ENCODE data around the gene FGR. TPM values are rescaled to one million over a fixed set of nuclear protein-coding genes. Genes with fewer than 3 reads are reported as not detected.

Gene FGR
- total and polyA plus RNA-seq, 2 donors (not counting 1 experiment from before 2014, with no cell fraction given) = 57.0 to 295 TPM

DNA sequence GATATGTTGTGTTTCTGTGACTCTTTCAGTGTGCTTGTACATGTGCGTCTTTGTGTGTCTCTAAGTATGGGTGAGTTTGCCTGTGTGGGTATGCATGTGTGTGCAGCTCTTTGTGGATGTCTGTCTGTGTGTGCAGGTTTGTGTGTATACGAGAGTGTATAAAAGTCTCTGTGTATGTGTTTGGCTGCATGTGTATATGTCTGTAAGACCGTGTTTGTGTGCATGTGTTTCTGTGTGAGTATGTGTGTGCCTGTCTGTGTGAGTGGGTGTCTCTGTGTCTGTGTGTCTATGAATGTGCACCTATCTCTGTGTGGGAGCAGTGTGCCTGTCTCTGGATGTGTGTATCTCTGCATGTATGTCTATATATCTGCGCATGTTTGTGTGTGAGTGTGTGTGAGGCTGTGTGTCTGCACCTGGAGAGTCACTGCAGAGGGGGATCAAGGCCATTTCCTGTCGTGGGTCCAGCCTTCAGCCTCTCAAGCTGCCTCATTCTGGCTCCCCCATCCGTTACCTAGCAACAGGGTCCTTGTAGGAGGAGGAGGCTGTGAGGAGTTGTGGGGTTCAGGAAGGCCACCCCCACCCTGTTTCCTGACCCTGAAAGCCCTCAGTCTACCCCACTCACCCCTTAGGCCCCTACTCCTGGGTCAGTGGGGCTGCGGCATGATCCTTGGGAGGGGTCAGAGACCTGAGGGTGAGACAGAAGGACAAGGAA is 10.4 kb downstream of the FGR start:
- ChIA-PET CTCF (interaction anchor here (0.6 to 2.5 kb wide), 12 partner anchors 8 to 230 kb away, joined by 3 to 22 read pairs (median 6); partner anchors contain the start of gene FGR), POLR2A (interaction anchor here (0.5 to 2.0 kb wide), 8 partner anchors 10 to 470 kb away, joined by 3 to 16 read pairs (median 4); partner anchors contain the start of genes FGR, IFI6 and SLC9A1)
- Mint-ChIP-seq H3K9me3 (ENCODE audit: insufficient read depth) (no peaks in the 10 kb centered on the region), H3K4me1 (peaks cover 41% of the 10 kb centered on the region), H3K27me3 (no peaks in the 10 kb centered on the region), H3K4me3 (no peak overlapping the region), H3K27ac (no peak overlapping the region)
- ATAC-seq (ENCODE audit: low read depth) (no peak), DNase-seq (no peak)
- Histone ChIP-seq H3K79me2 (ENCODE audit: control insufficient read depth, insufficient read depth, low read length) (peaks cover 37% of the 10 kb centered on the region), H3K27ac (ENCODE audit: low read length in 2 of 2) (peak overlapping the region; percentile 87 to 88), H4K20me1 (ENCODE audit: control insufficient read depth, insufficient read depth, low read length, poor library complexity, severe bottlenecking) (peaks cover 14% of the 10 kb centered on the region), H3K4me1 (ENCODE audit: control insufficient read depth in 2 of 2, insufficient read depth in 2 of 2, low read length in 2 of 2) (peaks cover 74 to 91% of the 10 kb centered on the region in 2 donors), H3K36me3 (replicated peaks in 1 of 2; ENCODE audit: control extremely low read depth in 1 of 2, control insufficient read depth in 1 of 2, extremely low read depth in 1 of 2, insufficient read depth in 2 of 2, low read length in 1 of 2) (peaks cover 5 to 44% of the 10 kb centered on the region in 2 experiments), H3K4me3 (ENCODE audit: control extremely low read depth in 1 of 5, extremely low read depth in 1 of 5, insufficient read depth in 1 of 5, low read depth in 2 of 5, low read length in 4 of 5) (peak overlapping the region; percentile 56 to 66 (median 63)), H3K9ac (ENCODE audit: low read length) (peak overlapping the region; percentile 75), H3K27me3 (replicated peaks in 1 of 4; ENCODE audit: control extremely low read depth in 1 of 4, control insufficient read depth in 3 of 4, insufficient read depth in 4 of 4, low read length in 3 of 4) (no peaks in the 10 kb centered on the region), H3K4me2 (replicated peaks; ENCODE audit: low read depth, low read length, poor library complexity, severe bottlenecking) (peak overlapping the region; percentile 91), H3K9me3 (ENCODE audit: control extremely low read depth in 1 of 3, control insufficient read depth in 2 of 3, insufficient read depth in 1 of 3, low read length in 2 of 3) (no peaks in the 10 kb centered on the region), H2AFZ (ENCODE audit: insufficient read depth, low read depth, low read length, poor library complexity, severe bottlenecking) (no peak overlapping the region)
- TF ChIP-seq EZH2 (IDR thresholded peaks at IDR 0.05; ENCODE audit: borderline replicate concordance, insufficient read depth, low read depth, low read length, poor library complexity, severe bottlenecking) (no peak), CTCF (IDR thresholded peaks at IDR 0.05) (no peak)
- intact Hi-C loops (cut with micrococcal nuclease) = no loop called here
- WGBS (ENCODE audit: insufficient coverage) = 59% methylated on average over 4 of the region's 7 CpGs
